HL-60/S4 treated with retinoic acid at 250 ng/mL for 4 days and 3 days (cell line): ENCODE measurements around the gene EPHB1.

Experiments
- in situ Hi-C: fragments of 300-500 bp; cut with MboI; formaldehyde crosslinking; loops from 2 replicates; pipeline ENCODE4 v1.7.0; 2022; ENCODE audit warnings: low sequenced_read_pairs

EPHB1 gene

GRCh38 chr3:134877788-134878187 is 82.7 kb downstream of the EPHB1 start:
- in situ Hi-C loops = no loop called here

- in situ Hi-C loops = no loop called here
Observed at GRCh38 chr3:134879990-134880389, 84.9 kb downstream of the EPHB1 start.

GRCh38 chr3:134880431-134880830 is 85.4 kb downstream of the EPHB1 start:
- in situ Hi-C loops = no loop called here

- in situ Hi-C loops = no loop called here
Observed at GRCh38 chr3:134881305-134881704, 86.2 kb downstream of the EPHB1 start.

- in situ Hi-C loops = no loop called here
Observed at GRCh38 chr3:134883697-134884385, 88.8 kb downstream of the EPHB1 start.

- in situ Hi-C loops = no loop called here
Observed at GRCh38 chr3:134885877-134886621, 91.0 kb downstream of the EPHB1 start.

GRCh38 chr3:134886991-134887390 is 91.9 kb downstream of the EPHB1 start:
- in situ Hi-C loops = no loop called here

- in situ Hi-C loops = no loop called here
Observed at GRCh38 chr3:134887536-134887935, 92.5 kb downstream of the EPHB1 start.

GRCh38 chr3:134892326-134892725 is 97.3 kb downstream of the EPHB1 start:
- in situ Hi-C loops = no loop called here

- in situ Hi-C loops = no loop called here
Observed at GRCh38 chr3:134892761-134893160, 97.7 kb downstream of the EPHB1 start.

GRCh38 chr3:134894533-134894932 is 99.5 kb downstream of the EPHB1 start:
- in situ Hi-C loops = no loop called here

- in situ Hi-C loops = no loop called here
Observed at GRCh38 chr3:134895181-134895580, 100.1 kb downstream of the EPHB1 start.

GRCh38 chr3:134896141-134896540 is 101.1 kb downstream of the EPHB1 start:
- in situ Hi-C loops = no loop called here

- in situ Hi-C loops = no loop called here
Observed at GRCh38 chr3:134896696-134897095, 101.6 kb downstream of the EPHB1 start.

GRCh38 chr3:134897391-134898141 is 102.5 kb downstream of the EPHB1 start:
- in situ Hi-C loops = no loop called here

GRCh38 chr3:134898181-134898754 is 103.2 kb downstream of the EPHB1 start:
- in situ Hi-C loops = no loop called here

- in situ Hi-C loops = no loop called here
Observed at GRCh38 chr3:134899786-134900185, 104.7 kb downstream of the EPHB1 start.

- in situ Hi-C loops = no loop called here
Observed at GRCh38 chr3:134900482-134900881, 105.4 kb downstream of the EPHB1 start.

GRCh38 chr3:134901461-134901860 is 106.4 kb downstream of the EPHB1 start:
- in situ Hi-C loops = no loop called here

GRCh38 chr3:134903837-134904236 is 108.8 kb downstream of the EPHB1 start:
- in situ Hi-C loops = no loop called here

- in situ Hi-C loops = no loop called here
Observed at GRCh38 chr3:134904241-134904771, 109.2 kb downstream of the EPHB1 start.
